ENCODE measurements around the gene COX6B2. TPM values are rescaled to one million over a fixed set of nuclear protein-coding genes. Genes with fewer than 3 reads are reported as not detected.

The COX6B2 gene
- total RNA-seq, 4 donors from 2014 or later: not detected

GRCh38 chr19:55391191-55391670 lies 36.7 kb upstream of the COX6B2 start:
- TF ChIP-seq, protein P1, sequence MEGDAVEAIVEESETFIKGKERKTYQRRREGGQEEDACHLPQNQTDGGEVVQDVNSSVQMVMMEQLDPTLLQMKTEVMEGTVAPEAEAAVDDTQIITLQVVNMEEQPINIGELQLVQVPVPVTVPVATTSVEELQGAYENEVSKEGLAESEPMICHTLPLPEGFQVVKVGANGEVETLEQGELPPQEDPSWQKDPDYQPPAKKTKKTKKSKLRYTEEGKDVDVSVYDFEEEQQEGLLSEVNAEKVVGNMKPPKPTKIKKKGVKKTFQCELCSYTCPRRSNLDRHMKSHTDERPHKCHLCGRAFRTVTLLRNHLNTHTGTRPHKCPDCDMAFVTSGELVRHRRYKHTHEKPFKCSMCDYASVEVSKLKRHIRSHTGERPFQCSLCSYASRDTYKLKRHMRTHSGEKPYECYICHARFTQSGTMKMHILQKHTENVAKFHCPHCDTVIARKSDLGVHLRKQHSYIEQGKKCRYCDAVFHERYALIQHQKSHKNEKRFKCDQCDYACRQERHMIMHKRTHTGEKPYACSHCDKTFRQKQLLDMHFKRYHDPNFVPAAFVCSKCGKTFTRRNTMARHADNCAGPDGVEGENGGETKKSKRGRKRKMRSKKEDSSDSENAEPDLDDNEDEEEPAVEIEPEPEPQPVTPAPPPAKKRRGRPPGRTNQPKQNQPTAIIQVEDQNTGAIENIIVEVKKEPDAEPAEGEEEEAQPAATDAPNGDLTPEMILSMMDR (IDR thresholded peaks at IDR 0.05; ENCODE audit: low read depth): no peak

GRCh38 chr19:55390461-55390880 lies 36.0 kb upstream of the COX6B2 start:
- TF ChIP-seq, protein P1 (IDR thresholded peaks at IDR 0.05; ENCODE audit: low read depth): no peak

GRCh38 chr19:55389386-55390317 lies 35.1 kb upstream of the COX6B2 start:
- TF ChIP-seq, protein P1 (IDR thresholded peaks at IDR 0.05; ENCODE audit: low read depth): no peak

DNA sequence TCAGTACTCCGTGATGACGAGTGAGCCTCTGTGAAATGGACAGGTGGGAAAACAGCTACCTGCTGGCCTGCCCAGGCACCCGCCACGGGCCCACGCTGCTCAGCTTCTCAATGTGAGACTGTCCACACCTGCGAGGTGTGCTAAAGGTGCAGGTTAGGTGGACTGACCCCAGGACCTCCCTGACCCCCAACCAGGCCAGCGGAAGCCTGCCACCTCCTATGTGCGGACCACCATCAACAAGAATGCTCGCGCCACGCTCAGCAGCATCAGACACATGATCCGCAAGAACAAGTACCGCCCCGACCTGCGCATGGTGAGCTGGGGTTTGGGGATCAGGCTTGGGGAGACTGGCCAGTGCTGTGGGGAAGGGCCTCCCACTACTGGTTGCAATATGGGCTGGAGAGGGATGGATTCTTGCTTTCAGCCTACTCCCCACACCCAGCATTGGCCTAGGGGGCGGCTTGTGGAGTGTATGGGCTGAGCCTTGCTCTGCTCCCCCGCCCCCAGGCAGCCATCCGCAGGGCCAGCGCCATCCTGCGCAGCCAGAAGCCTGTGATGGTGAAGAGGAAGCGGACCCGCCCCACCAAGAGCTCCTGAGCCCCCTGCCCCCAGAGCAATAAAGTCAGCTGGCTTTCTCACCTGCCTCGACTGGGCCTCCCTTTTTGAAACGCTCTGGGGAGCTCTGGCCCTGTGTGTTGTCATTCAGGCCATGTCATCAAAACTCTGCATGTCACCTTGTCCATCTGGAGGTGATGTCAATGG lies 33.4 kb upstream of the COX6B2 start:
- TF ChIP-seq, protein P1 (IDR thresholded peaks at IDR 0.05; ENCODE audit: low read depth): no peak

DNA sequence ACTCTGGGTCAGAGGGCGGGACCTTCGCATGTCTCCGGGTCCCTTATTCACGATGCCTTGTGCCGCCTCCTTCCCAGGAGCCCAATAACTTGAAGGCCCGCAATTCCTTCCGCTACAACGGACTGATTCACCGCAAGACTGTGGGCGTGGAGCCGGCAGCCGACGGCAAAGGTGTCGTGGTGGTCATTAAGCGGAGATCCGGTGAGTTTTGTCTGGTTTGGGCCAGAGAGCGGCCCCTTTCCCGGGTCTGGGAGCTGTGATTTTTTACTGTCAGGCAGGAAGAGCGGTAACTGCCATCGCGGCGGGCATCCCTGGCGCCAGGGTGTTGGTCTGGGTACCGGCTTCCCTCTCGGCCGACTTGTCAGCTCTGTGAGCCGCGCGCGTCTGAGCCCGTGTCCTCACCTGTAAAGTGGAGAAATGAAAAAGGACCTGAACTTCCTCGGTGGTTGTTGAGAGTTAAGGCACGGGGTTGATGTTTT lies 32.0 kb upstream of the COX6B2 start:
- TF ChIP-seq, protein P1 (IDR thresholded peaks at IDR 0.05; ENCODE audit: low read depth): no peak

DNA sequence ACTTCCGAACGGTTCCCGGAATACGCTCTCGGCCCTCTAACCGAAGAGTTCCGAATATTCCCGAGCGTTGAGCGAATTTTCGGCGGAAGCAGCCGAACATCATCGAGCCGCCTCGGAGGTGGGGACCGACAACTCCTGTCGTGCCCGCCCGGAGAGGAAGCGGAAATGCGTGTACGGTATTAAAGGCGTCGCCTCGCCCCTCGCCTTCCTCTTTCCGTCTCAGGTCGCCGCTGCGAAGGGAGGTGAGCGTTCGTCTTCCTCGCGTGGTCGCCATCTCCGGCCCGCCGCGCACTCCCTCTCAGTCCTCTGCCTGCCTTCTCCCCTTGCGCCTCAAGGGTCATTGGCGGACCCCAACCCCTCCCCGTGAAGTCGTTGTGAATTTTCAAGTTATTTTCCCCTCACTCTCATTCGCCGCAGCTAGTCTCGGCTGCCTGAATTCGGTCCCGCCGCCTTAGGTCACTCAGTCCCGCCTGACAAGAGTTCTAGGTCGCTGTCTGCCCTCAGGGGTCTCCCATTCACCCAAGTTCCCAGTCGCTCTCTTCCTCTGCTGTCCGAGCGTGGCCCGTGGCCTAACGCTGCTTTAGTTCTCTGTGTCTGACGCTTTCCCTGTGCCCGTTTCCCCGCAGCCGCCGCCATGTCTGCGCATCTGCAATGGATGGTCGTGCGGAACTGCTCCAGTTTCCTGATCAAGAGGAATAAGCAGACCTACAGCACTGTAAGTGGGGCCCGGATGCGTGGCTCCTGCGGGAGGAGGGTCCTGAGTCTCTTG lies 31.4 kb upstream of the COX6B2 start, which contains the start of gene RPL28:
TSS of gene RPL28 (plus strand) at position 209 of the 769 bp plus-strand sequence. CDS start at position 635, 426 bp downstream.
- TF ChIP-seq, protein P1 (IDR thresholded peaks at IDR 0.05; ENCODE audit: low read depth): no peak

All from subcutaneous adipose tissue (tissue), 4 donors.